Activated T-helper 1 cell treated with anti-CD3 and anti-CD28 coated beads, Interleukin-12 subunit alpha, Interleukin-12 subunit beta, Interleukin-2, Interleukin-4 antibody, amounts not matched to agents 30 ng/mL and 10 ng/mL and 1 ng/mL, durations not matched to agents 14 hours and 24 hours and 36 hours (primary cell): Measurements from ENCODE around the gene MYO10. TPM values are rescaled to one million over a fixed set of nuclear protein-coding genes. Genes with fewer than 3 reads are reported as not detected.
"Not testable (repeated sequence)": the region's sequence is repeated elsewhere in the genome, so short reads cannot be mapped to it uniquely, and the experiment has no call there.

Experiments
- DNase-seq: peaks from one replicate; pipeline ENCODE4 v3.0.0; 2021; ENCODE audit warnings: low spot score
- H3K27ac Mint-ChIP-seq: one replicate; pipeline ENCODE4 v1.8.0; 2021; ENCODE audit warnings: mild to moderate bottlenecking, mixed read lengths
- H3K27me3 Mint-ChIP-seq: one replicate; pipeline ENCODE4 v1.8.0; 2022; ENCODE audit warnings: mild to moderate bottlenecking, moderate library complexity, mixed read lengths; ENCODE audit not compliant: insufficient read depth
- H3K36me3 Mint-ChIP-seq: one replicate; pipeline ENCODE4 v1.8.0; 2021; ENCODE audit warnings: low read depth, mixed read lengths
- H3K4me1 Mint-ChIP-seq: one replicate; pipeline ENCODE4 v1.8.0; 2021; ENCODE audit warnings: low read depth, mixed read lengths
- H3K4me3 Mint-ChIP-seq: one replicate; pipeline ENCODE4 v1.8.0; 2021; ENCODE audit warnings: mild to moderate bottlenecking, moderate library complexity, mixed read lengths
- H3K9me3 Mint-ChIP-seq: one replicate; pipeline ENCODE4 v1.8.0; 2021; ENCODE audit warnings: mixed read lengths
- intact Hi-C: fragments of 100-400 bp; cut with micrococcal nuclease; formaldehyde crosslinking; loops from one replicate; pipeline ENCODE4 v1.15.1; 2024
- total RNA-seq: library from RNA; stranded (reverse); gene quantifications from 2 replicates; pipeline ENCODE4 v1.2.3, GENCODE V29; 2022

MYO10 gene
- total RNA-seq, 1 donor from 2014 or later, result 0.41 TPM

GRCh38 chr5:16736158-16736995 is 199.7 kb downstream of the MYO10 start:
- DNase-seq, result no peak
- intact Hi-C loops, result no loop called here
- no peaks in the 10 kb centered on the region for H3K36me3 Mint-ChIP-seq
- H3K27ac Mint-ChIP-seq, result no peak overlapping the region
- H3K4me3 Mint-ChIP-seq, result no peak overlapping the region
- H3K4me1 Mint-ChIP-seq, result no peaks in the 10 kb centered on the region
- peaks cover 10% of the 10 kb centered on the region for H3K27me3 Mint-ChIP-seq
- no peaks in the 10 kb centered on the region for H3K9me3 Mint-ChIP-seq

GRCh38 chr5:16735101-16736060 is 200.7 kb downstream of the MYO10 start:
- no peak for DNase-seq
- no peaks in the 10 kb centered on the region for H3K36me3 Mint-ChIP-seq
- no peaks in the 10 kb centered on the region for H3K4me1 Mint-ChIP-seq
- intact Hi-C loops, result no loop called here
- H3K27ac Mint-ChIP-seq, result no peak overlapping the region
- H3K9me3 Mint-ChIP-seq, result no peaks in the 10 kb centered on the region
- H3K4me3 Mint-ChIP-seq, result no peak overlapping the region
- H3K27me3 Mint-ChIP-seq, result peaks cover 10% of the 10 kb centered on the region

GRCh38 chr5:16733331-16734006 is 202.6 kb downstream of the MYO10 start:
- Mint-ChIP-seq H3K27ac (no peak overlapping the region), H3K9me3 (no peaks in the 10 kb centered on the region), H3K27me3 (peaks cover 6% of the 10 kb centered on the region), H3K4me1 (no peaks in the 10 kb centered on the region), H3K4me3 (no peak overlapping the region), H3K36me3 (no peaks in the 10 kb centered on the region)
- intact Hi-C loops, result no loop called here
- no peak for DNase-seq

- no peaks in the 10 kb centered on the region for H3K36me3 Mint-ChIP-seq
- intact Hi-C loops, result no loop called here
- DNase-seq, result no peak
- H3K27ac Mint-ChIP-seq, result no peak overlapping the region
- H3K4me3 Mint-ChIP-seq, result no peak overlapping the region
- no peaks in the 10 kb centered on the region for H3K4me1 Mint-ChIP-seq
- H3K27me3 Mint-ChIP-seq, result peaks cover 2% of the 10 kb centered on the region
- H3K9me3 Mint-ChIP-seq, result no peaks in the 10 kb centered on the region
Observed at GRCh38 chr5:16732356-16732755, 203.7 kb downstream of the MYO10 start.

GRCh38 chr5:16727755-16728325 is 208.2 kb downstream of the MYO10 start:
- H3K9me3 Mint-ChIP-seq, result peaks cover 3% of the 10 kb centered on the region
- no peaks in the 10 kb centered on the region for H3K36me3 Mint-ChIP-seq
- H3K4me1 Mint-ChIP-seq, result no peaks in the 10 kb centered on the region
- no peak overlapping the region for H3K27ac Mint-ChIP-seq
- intact Hi-C loops, result no loop called here
- peaks cover 2% of the 10 kb centered on the region for H3K27me3 Mint-ChIP-seq
- H3K4me3 Mint-ChIP-seq, result no peak overlapping the region
- DNase-seq, result no peak

- no peaks in the 10 kb centered on the region for H3K27me3 Mint-ChIP-seq
- DNase-seq, result no peak
- no peaks in the 10 kb centered on the region for H3K4me1 Mint-ChIP-seq
- no peaks in the 10 kb centered on the region for H3K36me3 Mint-ChIP-seq
- intact Hi-C loops, result no loop called here
- H3K9me3 Mint-ChIP-seq, result peaks cover 3% of the 10 kb centered on the region
- H3K27ac Mint-ChIP-seq, result no peak overlapping the region
- no peak overlapping the region for H3K4me3 Mint-ChIP-seq
Observed at GRCh38 chr5:16726538-16726946, 209.5 kb downstream of the MYO10 start.

GRCh38 chr5:16725575-16725974 is 210.5 kb downstream of the MYO10 start:
- no peaks in the 10 kb centered on the region for H3K27me3 Mint-ChIP-seq
- no peak overlapping the region for H3K4me3 Mint-ChIP-seq
- H3K36me3 Mint-ChIP-seq, result no peaks in the 10 kb centered on the region
- H3K9me3 Mint-ChIP-seq, result peaks cover 3% of the 10 kb centered on the region
- H3K4me1 Mint-ChIP-seq, result no peaks in the 10 kb centered on the region
- no peak for DNase-seq
- intact Hi-C loops, result no loop called here
- no peak overlapping the region for H3K27ac Mint-ChIP-seq

- DNase-seq, result no peak
- Mint-ChIP-seq H3K27ac (no peak overlapping the region), H3K27me3 (no peaks in the 10 kb centered on the region), H3K4me3 (no peak overlapping the region), H3K36me3 (no peaks in the 10 kb centered on the region), H3K4me1 (no peaks in the 10 kb centered on the region), H3K9me3 (peaks cover 3% of the 10 kb centered on the region)
- intact Hi-C loops, result no loop called here
Observed at GRCh38 chr5:16723821-16724220, 212.3 kb downstream of the MYO10 start.

DNA sequence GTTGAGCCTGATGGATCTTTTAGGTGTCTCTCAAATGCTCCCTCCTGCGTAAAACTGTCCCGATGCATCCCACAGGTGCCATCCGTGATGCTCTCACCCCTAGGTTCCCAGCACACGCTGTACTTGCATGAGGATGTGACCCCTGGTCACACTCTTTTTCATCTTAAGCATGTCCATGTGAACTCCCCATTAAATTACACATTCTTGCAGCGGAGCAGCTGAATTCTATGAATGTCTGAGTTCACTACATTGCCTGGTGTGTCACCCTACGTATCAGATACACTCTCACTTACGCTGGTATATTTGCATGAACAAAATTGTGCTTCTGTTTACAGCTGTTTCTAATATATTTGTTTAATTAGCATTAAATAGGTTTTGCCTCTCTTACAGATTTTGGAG is 214.0 kb downstream of the MYO10 start:
- no peak overlapping the region for H3K27ac Mint-ChIP-seq
- no peak for DNase-seq
- peaks cover 3% of the 10 kb centered on the region for H3K9me3 Mint-ChIP-seq
- no peaks in the 10 kb centered on the region for H3K4me1 Mint-ChIP-seq
- H3K27me3 Mint-ChIP-seq, result no peaks in the 10 kb centered on the region
- no peaks in the 10 kb centered on the region for H3K36me3 Mint-ChIP-seq
- H3K4me3 Mint-ChIP-seq, result no peak overlapping the region
- intact Hi-C loops, result no loop called here

DNA sequence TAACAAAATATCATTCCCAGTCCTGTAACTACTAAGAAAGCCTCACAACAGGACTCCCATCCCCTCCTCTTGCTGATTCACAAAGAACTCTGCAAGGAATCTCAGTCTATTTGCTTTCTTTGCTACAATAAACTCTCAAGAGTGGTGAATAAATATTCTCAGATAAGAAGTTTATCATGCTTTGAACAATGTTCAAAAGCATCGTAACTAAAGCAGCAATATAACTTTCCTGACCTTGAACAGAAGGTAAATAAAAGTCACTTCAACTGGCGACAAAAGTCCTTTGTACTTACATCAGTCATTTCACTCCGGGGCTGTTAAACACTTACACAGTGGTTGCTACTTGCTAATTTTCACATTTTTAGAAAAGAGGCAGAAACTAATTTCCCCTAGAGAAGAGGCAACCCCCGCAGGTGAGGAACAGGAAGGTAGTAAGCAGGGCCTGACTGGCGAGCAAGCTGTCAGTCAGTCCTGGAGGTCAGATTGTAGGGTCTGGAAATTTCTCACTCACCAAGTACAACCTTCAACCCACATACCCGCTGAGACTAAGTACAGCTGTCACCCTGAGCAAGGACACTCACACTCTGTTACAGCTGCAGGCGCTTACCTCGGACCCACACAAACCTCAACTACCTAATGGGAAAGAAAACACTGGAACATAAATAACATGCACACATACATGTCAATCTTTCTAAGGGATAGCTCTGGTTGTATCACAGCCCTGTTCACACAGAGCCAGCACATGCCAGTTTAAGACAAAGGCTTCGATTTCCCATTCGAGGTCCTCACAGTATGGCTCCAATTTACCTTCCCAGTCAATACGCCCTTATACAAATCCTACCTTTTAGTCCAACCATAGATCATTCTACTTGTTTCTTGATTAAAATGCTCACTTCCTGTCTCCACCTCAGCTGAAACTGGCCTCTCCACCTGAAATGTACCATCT is 214.7 kb downstream of the MYO10 start:
- H3K36me3 Mint-ChIP-seq, result no peaks in the 10 kb centered on the region
- intact Hi-C loops, result no loop called here

DNA sequence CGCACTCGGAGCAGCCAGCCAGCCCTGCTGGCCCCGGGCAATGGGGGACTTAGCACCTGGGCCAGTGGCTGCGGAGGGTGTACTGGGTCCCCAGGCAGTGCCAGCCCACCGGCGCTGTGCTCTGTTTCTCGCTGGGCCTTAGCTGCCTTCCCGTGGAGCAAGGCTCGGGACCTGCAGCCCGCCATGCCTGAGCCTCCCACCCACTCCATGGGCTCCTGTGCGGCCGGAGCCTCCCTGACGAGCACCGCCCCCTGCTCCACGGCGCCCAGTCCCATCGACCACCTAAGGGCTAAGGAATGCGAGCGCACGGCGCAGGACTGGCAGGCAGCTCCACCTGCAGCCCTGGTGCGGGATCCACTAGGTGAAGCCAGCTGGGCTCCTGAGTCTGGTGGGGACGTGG is 218.1 kb downstream of the MYO10 start:
- H3K27me3 Mint-ChIP-seq, H3K36me3 Mint-ChIP-seq, H3K4me1 Mint-ChIP-seq, H3K27ac Mint-ChIP-seq, intact Hi-C loops, H3K4me3 Mint-ChIP-seq, DNase-seq, H3K9me3 Mint-ChIP-seq: not testable (repeated sequence)

More for the DNA sequence above, 214.7 kb downstream of the MYO10 start:
- Mint-ChIP-seq H3K4me3 (no peak overlapping the region), H3K9me3 (peaks cover 3% of the 10 kb centered on the region), H3K27ac (no peak overlapping the region), H3K4me1 (no peaks in the 10 kb centered on the region), H3K27me3 (no peaks in the 10 kb centered on the region)
- no peak for DNase-seq
